HG03103 (cell line): ENCODE data around the gene OSBPL3.

Source experiments
- ATAC-seq: cut with Tn5 transposase; IDR thresholded peaks from one replicate; pipeline ENCODE4 v1.9.1; 2021; ENCODE audit warnings: low read depth; ENCODE audit not compliant: unreplicated experiment

The OSBPL3 gene

DNA sequence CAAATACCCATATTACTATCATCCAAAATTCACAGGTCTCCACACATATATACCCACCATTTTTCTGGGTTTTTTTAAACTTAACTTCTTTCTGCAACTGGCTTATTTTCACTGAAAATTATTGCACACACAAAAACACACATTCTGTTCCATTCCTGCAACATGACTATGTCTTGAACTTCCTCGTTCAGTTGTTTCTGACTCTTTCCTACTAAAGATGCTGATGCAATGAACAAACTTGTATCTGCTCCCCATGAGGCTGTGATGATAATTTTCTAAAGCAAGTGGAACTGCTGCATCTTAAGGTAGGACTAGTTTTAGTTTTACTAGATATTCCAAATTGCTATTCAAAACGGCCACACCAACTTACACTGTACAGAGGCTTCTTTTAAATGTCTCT is 77.7 kb downstream of the OSBPL3 start:
- no peak for ATAC-seq

DNA sequence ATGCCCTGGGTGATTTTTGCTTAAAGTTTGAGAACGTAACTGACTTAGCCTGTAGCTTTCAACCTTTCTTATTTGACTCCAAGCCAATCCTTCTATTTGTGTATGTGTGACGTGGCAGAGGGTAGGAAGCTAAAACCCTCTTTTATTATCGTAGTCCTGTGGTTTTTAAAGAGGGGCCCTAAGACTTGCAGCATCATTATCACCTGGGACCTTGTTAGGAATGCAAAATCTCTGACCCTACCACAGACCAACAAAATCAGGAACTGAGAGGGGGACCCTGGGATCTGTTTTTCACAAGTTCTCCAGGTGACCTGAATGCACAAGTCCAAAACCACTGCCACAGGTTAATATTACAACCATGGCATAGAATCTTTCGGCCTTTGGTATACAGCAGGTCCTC is 80.1 kb downstream of the OSBPL3 start:
- no peak for ATAC-seq

DNA sequence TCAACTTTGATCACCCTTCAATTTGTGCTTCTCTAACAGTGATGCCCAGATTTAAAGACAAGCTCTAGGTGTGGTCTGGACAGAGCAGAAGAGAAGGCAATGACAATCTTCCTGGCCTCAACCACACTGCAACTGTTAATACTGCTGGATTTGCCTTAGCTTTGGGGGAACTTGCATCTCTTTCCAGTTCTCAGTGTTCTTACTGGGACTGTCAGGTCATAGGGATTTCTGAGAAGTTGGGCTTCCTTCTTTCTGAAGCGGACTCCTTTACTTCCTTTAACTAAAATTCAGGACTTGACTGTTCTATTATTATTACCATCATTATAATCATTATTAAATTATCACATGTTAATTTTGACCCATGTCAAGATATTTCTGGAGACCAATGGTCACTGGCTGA is 80.8 kb downstream of the OSBPL3 start:
- no peak for ATAC-seq

DNA sequence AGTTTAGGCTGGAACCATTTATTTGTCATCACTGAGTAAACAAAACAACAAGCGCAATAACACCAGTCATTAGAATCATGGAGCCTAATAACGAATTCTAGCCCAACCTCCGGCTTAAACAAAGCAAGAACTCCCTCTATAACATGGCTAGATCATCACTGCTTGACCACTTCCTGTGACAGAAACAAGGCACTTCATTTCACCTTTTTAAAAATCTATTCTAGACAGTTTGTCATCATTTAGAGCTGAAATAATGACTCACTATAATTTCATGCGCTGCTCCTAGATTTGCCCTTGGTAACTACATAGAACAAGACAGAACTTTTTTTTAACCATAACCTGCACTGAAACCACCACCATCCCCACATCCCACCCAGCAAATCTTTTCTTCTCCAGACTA is 81.3 kb downstream of the OSBPL3 start:
- no peak for ATAC-seq

DNA sequence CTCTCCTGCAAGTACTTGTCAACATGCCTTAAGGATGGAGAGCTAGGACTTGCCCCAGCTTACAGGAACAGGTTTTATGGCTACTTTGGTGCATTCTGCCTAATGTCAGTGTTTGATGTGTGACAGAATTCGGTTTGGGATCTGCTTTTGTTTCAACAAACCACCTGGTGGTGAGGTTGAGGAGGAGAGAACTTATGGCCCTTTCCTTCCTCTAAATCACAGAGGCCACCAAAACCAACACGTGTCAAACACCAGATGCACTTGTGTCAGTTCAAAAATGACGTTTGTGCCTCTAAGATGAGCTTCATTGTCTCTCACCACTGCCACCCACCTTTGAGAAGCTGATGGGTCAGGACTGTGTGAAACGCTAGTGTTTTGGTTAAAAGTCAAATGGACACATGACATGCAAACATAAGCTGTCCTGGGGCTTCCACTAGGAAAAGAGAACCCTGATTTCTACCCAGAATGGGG is 83.9 kb downstream of the OSBPL3 start:
- ATAC-seq, result peak; percentile 56

DNA sequence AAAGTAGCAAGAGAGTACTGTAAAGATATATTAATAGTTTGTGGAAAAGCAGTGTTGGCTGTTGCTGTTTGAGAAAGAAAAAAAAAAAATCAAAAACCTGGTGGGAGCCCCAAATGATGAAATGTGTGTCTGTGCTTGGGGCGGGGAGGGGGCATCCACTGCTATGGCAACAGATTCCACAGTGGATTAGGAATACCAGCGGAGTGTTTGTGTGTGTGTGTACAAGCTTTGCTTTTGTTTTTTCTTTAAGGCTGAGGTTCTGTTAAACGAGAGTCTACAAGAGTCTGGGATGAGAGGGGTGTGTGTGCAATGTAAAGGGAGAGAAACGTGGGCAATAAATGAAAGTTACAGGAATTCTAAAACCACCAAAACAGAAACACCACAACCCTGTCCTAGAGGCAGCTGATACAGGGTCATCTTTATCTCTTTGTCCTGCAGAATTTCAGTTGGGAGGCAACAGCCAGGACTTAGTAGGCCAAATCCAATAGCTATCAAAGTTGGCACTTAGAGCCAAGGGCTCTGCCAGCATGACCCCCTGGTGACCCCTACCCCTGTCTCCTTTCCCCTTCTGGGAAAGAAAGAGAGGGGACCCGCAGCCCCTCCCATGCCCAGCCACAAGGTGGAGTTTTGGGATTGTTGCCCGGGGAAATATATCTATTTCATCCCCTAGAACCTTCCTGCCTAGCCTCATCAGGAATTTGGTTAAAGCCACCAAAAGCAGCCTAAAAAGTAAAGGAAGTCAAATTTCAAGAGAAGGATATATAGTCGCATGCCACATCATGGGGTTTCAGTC is 85.4 kb downstream of the OSBPL3 start:
- ATAC-seq, result no peak

DNA sequence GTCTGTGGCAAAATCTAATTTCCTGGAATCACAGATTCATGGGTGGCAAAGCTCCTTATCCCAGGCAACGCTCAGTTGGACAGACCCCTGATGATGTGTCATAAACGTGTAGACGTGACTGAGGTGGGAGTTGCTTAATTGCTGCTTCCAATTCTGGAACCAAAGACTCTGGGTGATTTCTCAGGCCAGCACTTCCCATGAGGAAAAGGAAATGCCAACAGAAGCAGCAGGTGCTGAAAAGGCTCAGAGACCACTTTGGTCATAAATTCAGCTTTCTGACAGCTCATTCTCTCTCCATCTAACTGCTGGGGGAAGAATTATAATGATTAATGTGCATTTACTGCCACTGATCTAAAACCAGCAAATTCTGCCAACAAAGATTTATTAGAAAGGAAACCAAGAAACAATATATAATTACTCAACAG is 88.7 kb downstream of the OSBPL3 start:
- ATAC-seq, result no peak

DNA sequence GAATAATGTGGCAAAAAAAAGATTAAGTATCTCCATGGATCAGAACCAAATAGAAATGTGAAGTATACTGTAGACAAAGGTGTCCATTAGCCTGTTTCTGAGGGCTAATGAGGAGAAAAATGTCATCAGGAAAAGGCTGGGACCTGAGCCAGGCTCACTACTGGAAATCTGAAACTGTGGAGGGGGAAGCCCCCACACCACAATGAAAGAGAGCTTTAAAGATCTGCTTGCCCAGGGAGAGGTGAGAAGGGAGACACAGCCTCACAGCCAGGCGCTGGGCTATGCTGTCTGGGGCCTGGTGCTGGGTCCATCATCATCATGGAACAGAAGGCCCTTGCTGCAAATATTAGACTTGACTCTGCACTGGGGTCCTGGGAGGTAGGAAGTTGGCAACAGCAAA is 90.4 kb downstream of the OSBPL3 start:
- ATAC-seq, result no peak

DNA sequence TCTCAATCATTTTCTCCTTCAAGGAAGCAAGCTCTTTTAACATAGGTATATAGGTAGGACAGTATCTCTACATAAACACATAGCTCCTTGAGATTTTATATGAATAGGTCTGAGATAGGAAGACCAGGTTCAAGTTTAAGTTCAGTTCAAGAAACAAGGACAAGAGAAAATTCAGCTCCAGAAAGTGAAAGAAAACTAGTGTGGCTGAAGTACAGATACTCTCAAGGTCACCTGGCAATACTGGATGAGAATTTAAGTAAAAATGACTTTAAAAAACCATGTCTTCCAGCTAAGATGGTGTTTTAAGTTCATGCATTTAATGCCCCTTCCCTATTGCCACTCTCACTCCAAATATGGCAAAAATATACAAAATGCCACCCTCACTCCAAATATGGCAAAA is 91.3 kb downstream of the OSBPL3 start:
- ATAC-seq, result no peak

DNA sequence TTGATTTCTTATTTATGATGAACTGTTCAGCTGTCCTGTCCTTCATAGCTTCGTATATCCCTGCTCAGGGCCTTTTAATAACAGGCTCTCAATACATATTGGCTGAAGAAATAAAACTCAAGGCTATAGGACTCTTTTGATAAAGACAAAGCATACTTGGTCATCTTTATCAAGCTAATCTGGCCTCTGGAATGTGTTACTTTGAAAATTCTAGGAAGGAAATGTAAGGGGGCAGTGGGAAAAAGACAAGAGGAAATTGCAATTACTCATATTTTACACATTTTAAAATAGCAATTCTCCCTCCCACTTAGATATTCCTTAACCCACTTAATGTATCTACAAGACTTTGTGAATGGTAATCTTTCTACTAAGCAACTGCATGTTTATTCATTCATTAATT is 94.3 kb downstream of the OSBPL3 start:
- ATAC-seq, result no peak

DNA sequence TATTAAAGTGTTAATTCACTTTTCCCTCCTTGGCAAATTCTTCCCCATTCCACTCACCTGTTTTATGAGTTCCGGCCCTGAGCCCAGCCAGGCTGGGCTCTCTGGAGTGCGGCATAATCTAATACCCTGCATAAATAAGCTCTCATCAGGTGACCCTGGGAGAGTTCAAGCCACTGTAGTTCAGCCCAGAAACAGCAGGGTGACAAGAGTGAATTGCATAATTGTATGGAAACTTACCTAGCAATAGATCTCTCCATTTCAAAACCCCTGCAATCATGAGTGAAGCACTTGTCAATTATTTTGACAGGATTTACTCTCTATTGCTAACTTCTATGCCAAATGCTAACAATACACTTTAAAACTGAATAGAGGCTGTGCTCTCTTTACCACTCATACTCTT is 94.7 kb downstream of the OSBPL3 start:
- ATAC-seq, result no peak

DNA sequence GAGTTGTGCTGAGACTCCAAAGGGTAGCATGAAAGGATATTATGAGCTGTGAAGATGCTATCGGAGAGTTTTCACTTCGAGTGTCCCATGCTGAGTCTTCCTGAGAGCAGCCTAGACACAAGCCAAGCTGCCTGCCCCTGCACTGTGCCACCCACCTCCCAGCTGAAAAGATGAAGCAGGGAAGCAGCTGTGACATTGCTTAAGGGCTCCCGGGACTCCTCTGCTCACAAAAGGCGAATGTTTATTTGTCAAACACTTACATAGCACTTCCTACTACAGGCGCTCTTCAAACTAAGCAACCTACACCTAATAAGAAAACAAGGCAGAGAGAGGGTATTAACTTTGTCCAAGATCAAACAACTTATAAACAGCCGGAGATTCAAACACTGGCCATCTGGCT is 95.6 kb downstream of the OSBPL3 start:
- no peak for ATAC-seq

DNA sequence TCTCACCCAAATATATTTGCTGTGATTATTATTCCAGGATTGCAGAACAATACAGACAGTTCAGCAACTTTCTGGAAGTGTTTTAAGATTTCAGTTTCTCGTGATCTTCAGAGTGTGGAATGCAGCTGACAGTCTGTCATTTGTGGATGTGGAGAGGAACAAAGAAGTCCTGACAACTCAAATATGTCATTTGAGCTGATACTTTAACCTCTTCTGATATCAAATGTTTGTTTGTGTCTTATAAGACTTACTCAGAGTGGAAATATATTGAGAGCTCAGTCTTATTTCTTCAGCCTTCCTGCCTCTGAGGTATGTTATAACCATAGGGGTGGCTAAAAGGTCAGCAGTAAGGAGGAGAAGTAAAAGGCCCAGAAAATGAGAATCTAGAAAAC is 96.4 kb downstream of the OSBPL3 start:
- no peak for ATAC-seq

DNA sequence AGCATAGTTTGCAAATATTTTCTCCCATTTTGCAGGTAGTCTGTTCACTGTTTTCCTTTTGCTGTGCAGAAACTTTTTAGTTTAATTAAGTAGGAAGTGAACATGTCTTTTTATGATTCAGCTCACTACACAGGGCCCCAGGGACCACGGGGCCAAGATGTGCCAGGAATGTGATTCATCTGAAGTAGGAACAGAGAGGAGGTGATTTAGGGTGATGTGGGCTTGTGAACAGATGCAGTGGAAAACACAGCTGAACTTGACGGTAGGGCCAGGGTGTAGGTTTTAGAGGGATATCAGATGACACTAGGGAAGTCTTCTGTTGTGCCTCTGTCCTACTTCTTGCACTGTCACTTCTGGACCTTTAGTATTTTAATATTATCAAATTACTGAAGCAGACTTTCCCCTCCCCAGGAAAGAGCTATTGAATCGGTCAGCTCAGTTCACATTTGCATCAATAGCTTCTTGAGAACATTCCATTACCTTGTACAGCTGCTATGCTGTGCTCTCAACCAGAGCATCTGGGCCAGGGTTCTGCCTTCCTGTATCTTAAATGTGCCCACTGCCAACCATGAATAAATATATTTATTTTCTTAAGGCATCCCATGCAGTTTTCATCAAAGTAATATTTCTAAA is 96.9 kb downstream of the OSBPL3 start:
- no peak for ATAC-seq

DNA sequence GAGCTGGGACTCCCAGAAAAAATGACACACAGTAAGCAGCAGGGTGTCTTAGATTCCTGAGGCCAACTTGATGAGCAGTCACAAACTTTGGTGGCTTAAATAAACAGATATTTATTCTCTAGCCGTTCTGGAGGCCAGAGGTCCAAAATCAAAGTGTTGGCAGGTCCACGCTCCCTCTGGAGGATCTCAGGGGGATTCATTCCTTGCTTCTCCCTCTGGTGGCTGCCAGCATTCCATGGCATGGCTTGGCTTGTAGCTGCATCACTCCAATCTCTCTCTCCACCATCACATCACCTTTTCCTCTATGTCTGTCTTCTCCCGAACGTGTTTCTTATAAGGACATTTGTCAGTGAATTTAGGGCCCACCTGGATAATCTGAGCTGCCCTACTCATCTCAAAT is 98.4 kb downstream of the OSBPL3 start:
- no peak for ATAC-seq

DNA sequence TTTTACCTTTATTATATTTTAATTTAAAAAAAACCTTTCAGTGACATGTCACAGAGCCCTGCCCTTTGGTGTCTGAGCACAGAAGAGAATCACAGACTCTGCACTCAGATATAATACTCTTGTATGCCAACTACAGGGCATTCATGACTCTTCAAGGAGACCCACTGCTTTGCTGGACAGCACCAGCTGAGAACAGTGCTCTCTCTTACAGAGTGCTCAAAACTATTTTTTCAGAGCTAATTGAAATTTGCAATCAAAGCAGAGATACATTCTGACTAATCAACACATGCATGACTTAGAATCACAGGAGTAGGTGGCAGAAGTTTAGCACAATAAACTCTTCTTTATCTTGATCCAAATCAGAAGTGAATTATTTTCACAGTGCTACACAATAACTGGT is 99.1 kb downstream of the OSBPL3 start:
- no peak for ATAC-seq

DNA sequence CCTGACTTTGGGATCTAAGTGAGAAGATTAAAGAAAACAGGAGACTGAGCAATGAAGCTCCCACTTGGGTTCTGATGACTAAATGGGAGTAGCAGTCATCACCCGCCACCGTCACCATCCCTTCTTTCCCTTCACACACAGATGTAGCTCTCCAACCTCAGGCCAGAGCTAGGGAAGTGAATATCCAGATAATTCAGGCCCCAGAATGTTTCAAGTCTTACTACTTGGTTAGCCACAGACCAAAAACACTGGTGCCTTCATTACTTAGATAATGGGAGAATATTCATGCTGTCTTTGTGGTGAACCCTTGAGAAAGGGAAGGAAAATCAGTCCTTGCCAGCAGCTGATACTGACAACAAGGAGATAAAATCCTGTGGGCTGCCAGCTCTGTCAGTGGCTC is 100.7 kb downstream of the OSBPL3 start:
- no peak for ATAC-seq

DNA sequence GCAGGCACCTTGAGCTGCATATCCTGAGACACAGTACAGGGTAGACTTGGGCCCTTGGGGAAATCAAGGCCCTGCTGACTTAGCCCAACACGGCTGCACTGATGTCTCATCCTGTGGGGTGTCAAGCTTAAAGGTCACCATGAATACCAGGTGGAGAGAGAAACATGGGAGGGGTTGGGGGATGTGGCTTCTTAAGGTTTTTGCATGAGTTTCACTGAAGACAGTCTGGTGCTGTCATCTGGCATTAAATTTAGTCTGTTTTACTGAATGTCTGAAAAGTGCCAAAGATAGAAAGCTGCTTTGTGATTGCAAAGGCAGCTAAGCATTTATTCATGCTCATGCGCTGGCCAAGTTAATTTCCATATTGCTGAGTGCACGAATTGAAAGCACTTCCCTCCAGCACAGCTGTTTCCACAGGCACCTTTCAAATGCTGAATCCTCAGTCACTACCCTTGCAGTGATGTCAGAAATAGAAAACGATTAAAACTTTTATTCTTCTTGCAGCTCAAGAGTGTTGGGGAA is 102.1 kb downstream of the OSBPL3 start:
- peak; percentile 89 for ATAC-seq

DNA sequence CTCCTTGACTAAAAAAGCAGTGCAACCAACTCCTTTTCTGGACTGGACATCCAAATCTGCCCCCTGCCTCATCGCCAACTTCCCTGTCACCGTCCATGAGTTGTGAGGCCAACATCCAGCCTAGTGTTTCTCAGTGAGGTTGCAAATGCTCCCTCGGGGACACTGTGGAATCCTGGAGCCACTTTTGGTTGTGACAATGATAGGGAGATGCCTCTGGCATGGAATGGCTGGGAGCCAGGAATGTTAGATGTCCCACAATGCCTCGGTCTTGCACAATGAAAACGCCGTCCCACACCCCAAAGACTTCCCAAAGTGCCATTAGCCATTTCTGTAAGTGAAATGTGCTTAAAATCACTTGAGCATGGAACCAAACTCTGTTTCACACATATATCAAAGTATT is 105.2 kb downstream of the OSBPL3 start:
- ATAC-seq, result no peak

DNA sequence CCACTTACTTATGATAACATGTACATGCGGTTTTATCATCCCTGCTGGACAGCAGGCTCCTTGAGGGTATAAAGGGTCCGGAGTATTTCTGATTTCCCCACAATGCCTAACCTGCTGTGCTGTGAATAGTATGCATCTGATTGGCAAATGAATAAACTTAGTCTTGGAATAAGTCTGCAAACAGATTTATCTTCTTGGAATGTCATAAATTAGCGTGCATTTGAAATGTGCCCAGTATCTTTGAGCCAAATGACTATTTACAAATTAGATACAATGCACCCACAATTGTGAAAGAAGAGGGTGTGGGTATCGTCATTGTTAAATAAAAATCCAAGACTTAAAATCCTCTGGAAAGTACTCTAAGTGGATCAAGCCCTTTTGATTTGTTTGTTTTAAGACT is 106.0 kb downstream of the OSBPL3 start:
- ATAC-seq, result no peak

DNA sequence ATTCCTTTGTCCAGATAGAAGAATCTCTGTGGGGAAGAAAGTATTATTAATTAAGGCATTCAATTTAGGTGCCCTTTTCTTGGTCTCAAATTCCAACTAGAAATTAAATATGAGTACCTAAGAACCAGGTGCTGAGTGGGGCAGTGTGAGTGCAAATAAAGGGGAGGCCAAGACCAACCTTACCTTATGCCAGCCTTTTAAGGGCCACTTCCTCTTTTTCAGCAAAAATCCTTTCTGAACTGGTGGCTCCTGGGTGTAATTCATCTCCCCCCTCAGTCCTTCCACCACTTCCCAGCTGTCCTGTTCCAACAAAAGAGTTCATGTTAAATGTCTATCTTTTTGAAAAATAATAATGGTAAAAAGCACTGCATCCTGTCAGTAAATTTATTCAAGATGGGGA is 108.2 kb downstream of the OSBPL3 start:
- ATAC-seq, result no peak

DNA sequence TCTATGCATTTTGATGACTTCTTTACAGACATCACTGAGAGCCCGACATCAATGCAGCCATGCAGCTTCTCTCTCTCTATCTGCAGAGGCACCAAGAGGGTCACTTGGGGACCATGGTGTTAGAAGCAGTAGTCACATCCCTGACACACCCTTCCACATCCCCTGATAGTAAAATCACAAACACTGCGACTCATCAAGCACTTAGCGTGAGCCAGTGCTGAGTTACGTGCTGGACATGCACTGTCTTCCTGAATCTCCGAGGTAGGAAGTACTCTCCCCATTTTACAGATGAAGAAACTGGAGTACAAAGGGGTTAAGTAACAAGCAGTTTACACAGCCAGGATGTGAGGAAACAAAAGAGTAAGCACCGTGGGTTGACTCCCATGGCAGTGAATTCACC is 109.2 kb downstream of the OSBPL3 start:
- ATAC-seq, result no peak
